SJSA1 (cell line): ENCODE measurements around the gene DGCR6L. TPM values are rescaled to one million over a fixed set of nuclear protein-coding genes. Genes with fewer than 3 reads are reported as not detected.
"Not testable (repeated sequence)": the region's sequence is repeated elsewhere in the genome, so short reads cannot be mapped to it uniquely, and the experiment has no call there.

Experiments used
- DNase-seq, 2 experiments: peaks; one replicate each; pipeline ENCODE4 v3.0.0-alpha.2; 2015 to 2020; ENCODE audit warnings: low spot score in 2 of 2, low read depth in 1 of 2
- H3K27ac ChIP-seq: fragments of 250-450 bp; sonication (Bioruptor Pico); 2 replicates; pipeline ENCODE4 v1.5.1; 2020; ENCODE audit warnings: mild to moderate bottlenecking, moderate library complexity
- H3K27me3 ChIP-seq: fragments of 250-450 bp; sonication (Bioruptor Pico); replicated peaks from 2 replicates; pipeline ENCODE4 v1.5.1; 2020; ENCODE audit warnings: mild to moderate bottlenecking, moderate library complexity
- H3K36me3 ChIP-seq: fragments of 250-450 bp; sonication (Bioruptor Pico); 2 replicates; pipeline ENCODE4 v1.5.1; 2020; ENCODE audit warnings: mild to moderate bottlenecking
- H3K4me1 ChIP-seq: fragments of 250-450 bp; sonication (Bioruptor Pico); replicated peaks from 2 replicates; pipeline ENCODE4 v1.6.1; 2021; ENCODE audit warnings: mild to moderate bottlenecking
- H3K4me3 ChIP-seq: fragments of 250-450 bp; sonication (Bioruptor Pico); 2 replicates; pipeline ENCODE4 v1.5.1; 2020; ENCODE audit warnings: mild to moderate bottlenecking
- H3K9me3 ChIP-seq: fragments of 250-450 bp; sonication (Bioruptor Pico); replicated peaks from 2 replicates; pipeline ENCODE4 v1.5.1; 2020; ENCODE audit warnings: mild to moderate bottlenecking
- total RNA-seq: library from RNA; depleted of rRNA; stranded (reverse); fragments of >200 nt; shearing (Covaris generic); gene quantifications from 2 replicates; pipeline ENCODE4 v1.2.3, GENCODE V29; 2014; rRNA removed

Gene DGCR6L
- total RNA-seq: 93.1 and 101 TPM in 2 replicates

- H3K27me3 ChIP-seq: no peaks in the 10 kb centered on the region
- no peaks in the 10 kb centered on the region for H3K9me3 ChIP-seq
- H3K36me3 ChIP-seq: no peaks in the 10 kb centered on the region
- peaks cover 29% of the 10 kb centered on the region for H3K4me1 ChIP-seq
- peak within 1 kb of the TSS; percentile 73 for H3K4me3 ChIP-seq
- peak within 1 kb of the TSS; percentile 57 for H3K27ac ChIP-seq
- peak; percentile 87 to 96 for DNase-seq
These were observed at the start of gene DGCR6L for GRCh38 chr22:20319745-20320658. DGCR6L (minus strand) TSS chr22:20320060; CDS start chr22:20319988, 72 bp downstream.

GRCh38 chr22:20368875-20369274 is 49.0 kb upstream of the DGCR6L start:
- H3K27me3 ChIP-seq, H3K36me3 ChIP-seq, H3K27ac ChIP-seq, DNase-seq, H3K9me3 ChIP-seq, H3K4me3 ChIP-seq, H3K4me1 ChIP-seq: not testable (repeated sequence)

- not testable (repeated sequence) for H3K27ac ChIP-seq, H3K9me3 ChIP-seq, H3K4me1 ChIP-seq, H3K27me3 ChIP-seq, H3K36me3 ChIP-seq, H3K4me3 ChIP-seq
- DNase-seq: peak in 1 of 2 experiments; percentile 23
These were observed 47.0 kb upstream of the DGCR6L start for GRCh38 chr22:20366841-20367240.

- peak in 1 of 2 experiments; percentile 35 for DNase-seq
- not testable (repeated sequence) for H3K9me3 ChIP-seq, H3K27ac ChIP-seq, H3K4me1 ChIP-seq, H3K4me3 ChIP-seq, H3K36me3 ChIP-seq, H3K27me3 ChIP-seq
These were observed 44.7 kb upstream of the DGCR6L start for GRCh38 chr22:20364335-20365260.

GRCh38 chr22:20362403-20362802 is 42.5 kb upstream of the DGCR6L start:
- not testable (repeated sequence) for DNase-seq, H3K27ac ChIP-seq, H3K27me3 ChIP-seq, H3K4me1 ChIP-seq, H3K36me3 ChIP-seq, H3K4me3 ChIP-seq, H3K9me3 ChIP-seq

GRCh38 chr22:20361752-20362229 is 41.9 kb upstream of the DGCR6L start:
- H3K36me3 ChIP-seq, H3K4me1 ChIP-seq, DNase-seq, H3K9me3 ChIP-seq, H3K27me3 ChIP-seq, H3K27ac ChIP-seq, H3K4me3 ChIP-seq: not testable (repeated sequence)

GRCh38 chr22:20360866-20361751 is 41.2 kb upstream of the DGCR6L start:
- not testable (repeated sequence) for H3K36me3 ChIP-seq, H3K4me1 ChIP-seq, H3K27me3 ChIP-seq, H3K4me3 ChIP-seq, H3K27ac ChIP-seq, H3K9me3 ChIP-seq
- peak in 1 of 2 experiments; percentile 42 for DNase-seq

- not testable (repeated sequence) for H3K4me3 ChIP-seq, H3K36me3 ChIP-seq, H3K27me3 ChIP-seq, H3K9me3 ChIP-seq, H3K27ac ChIP-seq, H3K4me1 ChIP-seq
- peak in 1 of 2 experiments; percentile 44 for DNase-seq
These were observed 40.4 kb upstream of the DGCR6L start for GRCh38 chr22:20360261-20360660.

- not testable (repeated sequence) for H3K4me1 ChIP-seq, H3K27me3 ChIP-seq, DNase-seq
These were observed 38.8 kb upstream of the DGCR6L start for GRCh38 chr22:20358503-20359239.

GRCh38 chr22:20357967-20358366 is 38.1 kb upstream of the DGCR6L start:
- DNase-seq: peak in 1 of 2 experiments; percentile 18
- H3K9me3 ChIP-seq, H3K27ac ChIP-seq, H3K4me3 ChIP-seq, H3K4me1 ChIP-seq, H3K27me3 ChIP-seq, H3K36me3 ChIP-seq: not testable (repeated sequence)

More at GRCh38 chr22:20358503-20359239, 38.8 kb upstream of the DGCR6L start:
- not testable (repeated sequence) for H3K4me3 ChIP-seq, H3K27ac ChIP-seq, H3K9me3 ChIP-seq, H3K36me3 ChIP-seq

- not testable (repeated sequence) for H3K4me3 ChIP-seq, H3K36me3 ChIP-seq, H3K27me3 ChIP-seq
These were observed 37.0 kb upstream of the DGCR6L start for GRCh38 chr22:20356906-20357305.

GRCh38 chr22:20355939-20356636 is 36.2 kb upstream of the DGCR6L start:
- not testable (repeated sequence) for H3K4me1 ChIP-seq, H3K9me3 ChIP-seq, H3K4me3 ChIP-seq, H3K27ac ChIP-seq, H3K36me3 ChIP-seq, H3K27me3 ChIP-seq
- DNase-seq: peak in 1 of 2 experiments; percentile 36

More at GRCh38 chr22:20356906-20357305, 37.0 kb upstream of the DGCR6L start:
- H3K4me1 ChIP-seq, H3K9me3 ChIP-seq, H3K27ac ChIP-seq: not testable (repeated sequence)
- DNase-seq: peak in 1 of 2 experiments; percentile 22
